Type B pancreatic cell (in vitro differentiated cells): ENCODE measurements around the gene PRKCA. TPM values are rescaled to one million over a fixed set of nuclear protein-coding genes. Genes with fewer than 3 reads are reported as not detected.

ENCODE experiments used
- DNase-seq: peaks from one replicate; pipeline ENCODE4 v3.0.0; 2021; ENCODE audit warnings: mixed read lengths; ENCODE audit not compliant: unreplicated experiment; ENCODE audit errors: extremely low spot score
- H3K27ac Mint-ChIP-seq: 2 replicates; pipeline ENCODE4 v1.8.0; 2021; ENCODE audit warnings: mild to moderate bottlenecking, mixed read lengths
- H3K27me3 Mint-ChIP-seq: 2 replicates; pipeline ENCODE4 v1.8.0; 2021; ENCODE audit warnings: mixed read lengths
- H3K36me3 Mint-ChIP-seq: 2 replicates; pipeline ENCODE4 v1.8.0; 2021; ENCODE audit warnings: mixed read lengths
- H3K4me1 Mint-ChIP-seq: one replicate; pipeline ENCODE4 v1.8.0; 2021; ENCODE audit warnings: mixed read lengths; ENCODE audit not compliant: unreplicated experiment
- H3K4me3 Mint-ChIP-seq: 2 replicates; pipeline ENCODE4 v1.8.0; 2021; ENCODE audit warnings: mild to moderate bottlenecking, mixed read lengths
- H3K9me3 Mint-ChIP-seq: 2 replicates; pipeline ENCODE4 v1.8.0; 2021; ENCODE audit warnings: mixed read lengths
- CTCF ChIP-seq: fragments of 200-600 bp; sonication (generic); conservative IDR thresholded peaks from 2 replicates; pipeline ENCODE4 v1.5.0; 2021; ENCODE audit warnings: antibody characterized with exemption, mild to moderate bottlenecking
- total RNA-seq: library from RNA; stranded (reverse); gene quantifications from 2 replicates; pipeline ENCODE4 v1.2.1, GENCODE V29; 2021; ENCODE audit warnings: low replicate concordance

Gene PRKCA
- total RNA-seq, 1 donor from 2014 or later, result 16.1 TPM

DNA sequence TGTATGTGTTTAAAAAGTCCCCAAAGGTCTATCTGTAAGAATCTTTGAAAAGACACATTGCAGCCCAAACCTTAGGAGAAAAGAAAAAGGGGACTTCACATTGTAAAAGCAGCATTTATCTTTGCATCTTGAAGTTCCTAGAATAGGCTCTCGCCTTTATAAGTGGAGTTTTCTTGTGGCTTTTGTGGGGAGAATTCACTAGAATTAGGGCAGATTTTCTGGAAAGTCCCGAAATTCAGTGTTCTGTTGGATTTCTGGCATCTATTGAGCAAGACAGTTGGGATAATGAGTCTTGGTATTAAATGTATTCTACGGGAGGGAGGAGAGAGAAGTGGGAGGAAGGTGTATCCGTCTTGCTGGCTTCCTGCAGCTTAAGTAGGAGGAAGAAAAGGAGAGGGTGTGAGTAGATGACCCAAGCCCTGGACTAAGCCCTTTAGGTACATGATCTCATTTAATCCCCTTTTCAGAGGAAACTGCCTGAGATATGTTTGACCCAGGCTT, 62.6 kb downstream of the PRKCA start:
- no peak for DNase-seq
- no peaks in the 10 kb centered on the region for H3K36me3 Mint-ChIP-seq
- TF ChIP-seq CTCF, result no peak
- no peaks in the 10 kb centered on the region for H3K9me3 Mint-ChIP-seq
- H3K27ac Mint-ChIP-seq, result no peak overlapping the region
- peaks cover 9% of the 10 kb centered on the region for H3K27me3 Mint-ChIP-seq
- peaks cover 32% of the 10 kb centered on the region for H3K4me1 Mint-ChIP-seq
- H3K4me3 Mint-ChIP-seq, result no peak overlapping the region

DNA sequence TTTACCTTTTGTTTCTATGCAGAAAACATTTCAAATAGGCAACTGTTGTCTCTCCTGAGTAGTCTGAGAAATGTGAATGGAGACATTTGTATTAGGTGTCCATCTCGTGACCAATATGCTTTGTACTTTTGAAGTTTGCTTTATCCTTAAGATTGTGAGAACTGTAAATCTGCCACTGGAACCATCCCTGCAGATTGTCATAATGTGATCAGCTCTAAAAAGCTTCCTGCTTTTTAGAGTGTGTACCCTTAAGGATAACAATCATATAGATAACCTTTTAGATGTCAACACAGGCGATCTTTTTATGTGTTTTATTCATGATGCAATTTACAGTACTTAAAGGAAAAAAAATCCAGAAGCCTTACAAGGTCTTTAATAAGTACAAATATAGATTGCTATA, 63.5 kb downstream of the PRKCA start:
- H3K27ac Mint-ChIP-seq, result no peak overlapping the region
- no peak for DNase-seq
- no peak overlapping the region for H3K4me3 Mint-ChIP-seq
- H3K36me3 Mint-ChIP-seq, result no peaks in the 10 kb centered on the region
- H3K27me3 Mint-ChIP-seq, result peaks cover 9% of the 10 kb centered on the region
- no peak for TF ChIP-seq CTCF
- no peaks in the 10 kb centered on the region for H3K9me3 Mint-ChIP-seq
- H3K4me1 Mint-ChIP-seq, result peaks cover 32% of the 10 kb centered on the region

GRCh38 chr17:66367107-66367506, 64.7 kb downstream of the PRKCA start:
- no peak for TF ChIP-seq CTCF
- no peak for DNase-seq
- Mint-ChIP-seq H3K9me3 (no peaks in the 10 kb centered on the region), H3K27ac (no peak overlapping the region), H3K4me3 (no peak overlapping the region), H3K27me3 (peaks cover 9% of the 10 kb centered on the region), H3K36me3 (no peaks in the 10 kb centered on the region), H3K4me1 (peaks cover 32% of the 10 kb centered on the region)

DNA sequence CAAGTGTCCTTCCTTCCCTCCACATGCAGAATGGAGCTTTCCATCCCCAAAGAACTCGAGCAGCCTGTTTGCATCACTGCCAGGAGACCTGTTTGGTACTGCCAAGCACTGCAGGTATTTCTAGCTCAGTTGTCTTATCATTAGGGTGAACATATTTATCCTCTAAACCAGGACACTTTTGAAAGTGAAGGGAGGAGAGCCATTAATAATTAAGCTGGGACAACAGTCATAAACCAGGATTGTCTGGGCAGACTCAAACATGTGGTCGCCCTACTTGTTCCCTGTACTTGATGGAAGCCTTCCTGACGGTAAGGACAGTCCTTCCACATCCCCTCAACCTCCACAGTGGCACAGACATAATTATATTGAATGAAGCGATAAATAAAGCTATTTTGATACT, 67.4 kb downstream of the PRKCA start:
- no peak for TF ChIP-seq CTCF
- H3K4me1 Mint-ChIP-seq, result peaks cover 33% of the 10 kb centered on the region
- H3K9me3 Mint-ChIP-seq, result no peaks in the 10 kb centered on the region
- H3K27ac Mint-ChIP-seq, result no peak overlapping the region
- no peak for DNase-seq
- H3K36me3 Mint-ChIP-seq, result no peaks in the 10 kb centered on the region
- H3K27me3 Mint-ChIP-seq, result peaks cover 6% of the 10 kb centered on the region
- no peak overlapping the region for H3K4me3 Mint-ChIP-seq

GRCh38 chr17:66371561-66371960, 69.1 kb downstream of the PRKCA start:
- peaks cover 28% of the 10 kb centered on the region for H3K4me1 Mint-ChIP-seq
- no peaks in the 10 kb centered on the region for H3K9me3 Mint-ChIP-seq
- no peak overlapping the region for H3K4me3 Mint-ChIP-seq
- TF ChIP-seq CTCF, result no peak
- no peaks in the 10 kb centered on the region for H3K36me3 Mint-ChIP-seq
- no peak overlapping the region for H3K27ac Mint-ChIP-seq
- DNase-seq, result no peak
- peaks cover 4% of the 10 kb centered on the region for H3K27me3 Mint-ChIP-seq

DNA sequence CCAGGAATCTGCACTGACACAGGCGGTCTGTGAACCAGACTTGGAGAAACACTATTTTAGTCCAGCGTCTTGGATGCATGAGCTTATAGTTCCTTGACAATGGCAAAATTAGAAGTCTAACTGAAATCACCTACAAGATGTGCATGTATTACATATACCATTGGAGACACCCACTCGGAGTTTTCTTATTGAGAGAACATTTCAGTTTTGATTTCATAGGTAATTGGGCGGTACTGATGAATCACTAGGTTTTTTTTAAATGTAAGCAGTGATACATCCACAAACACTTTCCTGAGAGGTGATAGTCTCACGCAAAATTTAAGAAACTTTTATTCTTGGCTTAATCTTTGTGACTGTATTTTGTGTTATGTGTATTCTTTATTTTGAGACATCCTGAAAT, 69.8 kb downstream of the PRKCA start:
- no peak overlapping the region for H3K27ac Mint-ChIP-seq
- H3K36me3 Mint-ChIP-seq, result no peaks in the 10 kb centered on the region
- H3K9me3 Mint-ChIP-seq, result no peaks in the 10 kb centered on the region
- peaks cover 22% of the 10 kb centered on the region for H3K4me1 Mint-ChIP-seq
- no peak overlapping the region for H3K4me3 Mint-ChIP-seq
- DNase-seq, result no peak
- H3K27me3 Mint-ChIP-seq, result peaks cover 4% of the 10 kb centered on the region
- TF ChIP-seq CTCF, result no peak
